ENCODE results near the gene NR2F6. TPM values are rescaled to one million over a fixed set of nuclear protein-coding genes. Genes with fewer than 3 reads are reported as not detected.

The NR2F6 gene
- total RNA-seq, 1 experiment from 2014 or later: 32.8 TPM

DNA sequence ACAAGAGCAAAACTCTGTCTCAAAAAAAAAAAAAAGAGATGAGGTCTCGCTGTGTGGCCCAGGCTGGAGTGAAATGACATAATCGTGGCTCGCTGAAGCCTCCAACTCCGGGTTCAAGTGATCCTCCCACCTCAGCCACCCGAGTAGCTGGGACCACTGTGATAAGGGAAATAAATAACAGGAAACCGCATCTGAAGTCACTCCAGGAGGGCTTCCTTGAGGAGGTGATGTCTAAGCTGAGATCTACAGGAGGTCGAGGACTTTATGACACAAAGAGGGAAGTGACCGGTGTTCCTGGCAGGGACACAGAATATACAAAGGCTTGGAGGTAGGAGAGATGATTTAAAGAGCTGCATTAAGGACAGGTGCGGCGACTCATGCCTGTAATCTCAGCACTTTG is 8.9 kb upstream of the NR2F6 start:
- POLR2A ChIA-PET: interaction anchor here (0.9 to 1.7 kb wide), 5 partner anchors 10 to 40 kb away, joined by 3 to 16 read pairs (median 7); partner anchors contain the start of genes BABAM1 and OCEL1
- H3K4me1 Mint-ChIP-seq (ENCODE audit: insufficient read depth, unreplicated experiment): peaks cover 10% of the 10 kb centered on the region

DNA sequence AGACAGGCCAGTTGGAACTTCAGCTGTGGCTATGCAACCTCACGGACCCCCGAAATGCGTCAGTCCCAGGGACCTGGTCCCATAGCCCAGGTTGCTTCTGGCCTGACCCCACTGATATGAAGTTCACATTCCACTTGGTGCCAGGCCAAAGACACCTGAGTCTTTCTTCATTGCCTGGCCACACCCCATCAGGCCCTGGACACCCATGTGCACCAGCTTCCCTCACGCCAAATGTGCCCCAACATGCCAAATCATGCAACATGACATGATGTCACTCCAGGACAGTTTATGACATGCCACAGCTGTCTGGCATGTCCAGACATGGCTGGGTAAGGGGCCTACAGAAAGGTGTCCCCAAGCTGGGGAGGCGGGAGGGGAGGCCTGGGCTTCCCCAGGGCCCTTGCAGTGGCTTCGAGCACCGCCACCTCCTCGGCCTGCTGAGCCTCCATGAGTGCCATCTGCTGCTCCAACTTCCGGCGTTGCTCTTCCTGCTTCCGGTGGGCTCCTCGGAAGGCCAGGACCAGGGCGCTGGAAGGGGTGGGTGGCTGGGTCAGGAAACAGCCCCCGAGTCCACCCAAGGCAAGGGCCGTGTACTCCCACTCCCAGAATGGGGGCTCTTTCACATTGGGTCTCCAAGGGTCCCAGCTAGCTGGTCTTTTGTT is 4.3 kb upstream of the NR2F6 start:
- BruUV-seq (replicated peaks): no TSS peak
- Mint-ChIP-seq H3K36me3 (ENCODE audit: insufficient read depth, unreplicated experiment) (peaks cover 14% of the 10 kb centered on the region), H3K27me3 (ENCODE audit: insufficient read depth, unreplicated experiment) (no peaks in the 10 kb centered on the region), H3K27ac (ENCODE audit: low read depth, unreplicated experiment) (peak overlapping the region; percentile 78), H3K4me3 (ENCODE audit: unreplicated experiment) (no peak overlapping the region), H3K9me3 (ENCODE audit: unreplicated experiment) (no peaks in the 10 kb centered on the region), H3K4me1 (ENCODE audit: insufficient read depth, unreplicated experiment) (peaks cover 28% of the 10 kb centered on the region)
- ChIA-PET POLR2A (interaction anchor here (0.8 to 2.8 kb wide), 5 partner anchors 8 to 43 kb away, joined by 3 to 21 read pairs (median 3); partner anchors contain the start of gene BABAM1), CTCF (interaction anchor here (1.0 to 6.4 kb wide), 2 partner anchors 10 to 17 kb away, joined by 5 to 56 read pairs; partner anchors contain the start of gene BABAM1)
- TF ChIP-seq, protein P1, sequence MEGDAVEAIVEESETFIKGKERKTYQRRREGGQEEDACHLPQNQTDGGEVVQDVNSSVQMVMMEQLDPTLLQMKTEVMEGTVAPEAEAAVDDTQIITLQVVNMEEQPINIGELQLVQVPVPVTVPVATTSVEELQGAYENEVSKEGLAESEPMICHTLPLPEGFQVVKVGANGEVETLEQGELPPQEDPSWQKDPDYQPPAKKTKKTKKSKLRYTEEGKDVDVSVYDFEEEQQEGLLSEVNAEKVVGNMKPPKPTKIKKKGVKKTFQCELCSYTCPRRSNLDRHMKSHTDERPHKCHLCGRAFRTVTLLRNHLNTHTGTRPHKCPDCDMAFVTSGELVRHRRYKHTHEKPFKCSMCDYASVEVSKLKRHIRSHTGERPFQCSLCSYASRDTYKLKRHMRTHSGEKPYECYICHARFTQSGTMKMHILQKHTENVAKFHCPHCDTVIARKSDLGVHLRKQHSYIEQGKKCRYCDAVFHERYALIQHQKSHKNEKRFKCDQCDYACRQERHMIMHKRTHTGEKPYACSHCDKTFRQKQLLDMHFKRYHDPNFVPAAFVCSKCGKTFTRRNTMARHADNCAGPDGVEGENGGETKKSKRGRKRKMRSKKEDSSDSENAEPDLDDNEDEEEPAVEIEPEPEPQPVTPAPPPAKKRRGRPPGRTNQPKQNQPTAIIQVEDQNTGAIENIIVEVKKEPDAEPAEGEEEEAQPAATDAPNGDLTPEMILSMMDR (IDR thresholded peaks at IDR 0.05; ENCODE audit: unreplicated experiment): no peak
- intact Hi-C loops (cut with micrococcal nuclease): no loop called here
- no peak for DNase-seq (ENCODE audit: unreplicated experiment)

More for the DNA sequence above, 8.9 kb upstream of the NR2F6 start:
- no peak for DNase-seq (ENCODE audit: unreplicated experiment)
- TF ChIP-seq, protein P1 (IDR thresholded peaks at IDR 0.05; ENCODE audit: unreplicated experiment): no peak
- intact Hi-C loops (cut with micrococcal nuclease): no loop called here
- H3K9me3 Mint-ChIP-seq (ENCODE audit: unreplicated experiment): no peaks in the 10 kb centered on the region
- no peak overlapping the region for H3K27ac Mint-ChIP-seq (ENCODE audit: low read depth, unreplicated experiment)
- CTCF ChIA-PET: interaction anchor here (0.7 to 1.4 kb wide), 2 partner anchors 8 to 9 kb away, joined by 3 to 5 read pairs; partner anchors contain the start of gene USHBP1
- H3K27me3 Mint-ChIP-seq (ENCODE audit: insufficient read depth, unreplicated experiment): no peaks in the 10 kb centered on the region
- BruUV-seq (replicated peaks): no TSS peak
- H3K4me3 Mint-ChIP-seq (ENCODE audit: unreplicated experiment): no peak overlapping the region
- peaks cover 8% of the 10 kb centered on the region for H3K36me3 Mint-ChIP-seq (ENCODE audit: insufficient read depth, unreplicated experiment)

DNA sequence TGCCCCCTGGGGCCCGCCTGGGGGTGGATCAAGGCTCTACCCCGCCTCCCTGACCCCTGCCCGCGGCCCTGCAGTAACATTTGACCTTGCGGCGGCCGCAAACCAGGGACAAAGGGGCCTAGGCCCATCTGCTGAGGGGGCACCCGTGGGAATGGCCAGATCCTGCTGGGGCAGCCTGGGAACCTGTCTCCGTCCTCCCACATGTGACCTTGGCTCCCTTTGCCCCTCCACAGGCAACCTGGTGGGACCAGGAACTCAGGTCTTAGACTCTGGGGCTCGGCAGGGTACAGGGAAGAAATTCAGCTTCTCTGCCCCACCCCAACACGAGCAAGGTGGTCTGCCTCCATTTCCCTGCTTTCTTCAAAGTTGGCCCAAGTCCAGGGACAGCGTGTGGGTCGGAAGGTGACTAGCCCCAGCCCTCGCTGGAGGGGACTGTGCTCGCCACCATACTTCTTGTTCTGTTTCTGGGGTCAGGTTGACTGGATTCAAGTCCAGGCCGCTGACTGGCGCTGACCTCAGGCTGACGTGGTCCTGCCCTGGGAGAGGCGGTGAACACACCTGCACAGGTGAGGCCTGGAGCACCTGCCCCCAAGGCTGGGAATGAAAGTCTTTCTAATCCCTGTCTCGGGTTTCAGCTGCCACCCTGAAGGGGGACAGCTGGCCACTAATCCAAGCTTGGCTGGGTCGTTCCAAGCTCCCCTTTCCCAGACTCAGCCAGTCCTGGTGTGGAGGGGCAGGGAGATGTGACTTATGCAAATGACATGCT is 2.5 kb upstream of the NR2F6 start:
- peaks cover 7% of the 10 kb centered on the region for H3K36me3 Mint-ChIP-seq (ENCODE audit: insufficient read depth, unreplicated experiment)
- intact Hi-C loops (cut with micrococcal nuclease): no loop called here
- no peak for DNase-seq (ENCODE audit: unreplicated experiment)
- BruUV-seq (replicated peaks): no TSS peak
- no peaks in the 10 kb centered on the region for H3K9me3 Mint-ChIP-seq (ENCODE audit: unreplicated experiment)
- ChIA-PET CTCF (interaction anchor here (0.7 to 6.4 kb wide), 2 partner anchors 12 to 142 kb away, joined by 3 to 56 read pairs; no protein-coding TSS in a partner anchor), POLR2A (interaction anchor here (0.5 to 2.8 kb wide), 7 partner anchors 12 to 174 kb away, joined by 3 to 21 read pairs (median 5); partner anchors contain the start of genes BABAM1, MRPL34, OCEL1 and USE1)
- H3K4me1 Mint-ChIP-seq (ENCODE audit: insufficient read depth, unreplicated experiment): peaks cover 22% of the 10 kb centered on the region
- H3K27ac Mint-ChIP-seq (ENCODE audit: low read depth, unreplicated experiment): peak overlapping the region; percentile 78
- no peak overlapping the region for H3K4me3 Mint-ChIP-seq (ENCODE audit: unreplicated experiment)
- no peaks in the 10 kb centered on the region for H3K27me3 Mint-ChIP-seq (ENCODE audit: insufficient read depth, unreplicated experiment)
- TF ChIP-seq, protein P1 (IDR thresholded peaks at IDR 0.05; ENCODE audit: unreplicated experiment): no peak

All from MCF 10A (cell line).